ENCODE measurements around the gene IPPK. TPM values are rescaled to one million over a fixed set of nuclear protein-coding genes. Genes with fewer than 3 reads are reported as not detected.

Gene IPPK
- total and polyA plus RNA-seq, 2 of the 4 experiments (the other 2 are of a cell fraction), result 25.1 to 26.8 TPM

- intact Hi-C loops (cut with micrococcal nuclease) (no loop called here), in situ Hi-C loops (cut with MboI; ENCODE audit: low sequenced_read_pairs) (no loop called here), dilution Hi-C loops (cut with HindIII; ENCODE audit: low sequenced_read_pairs, unreplicated experiment) (no loop called here)
- DNase-seq (peak; percentile 47), ATAC-seq (ENCODE audit: low read depth) (no peak)
- H3K4ac ChIP-seq (ENCODE audit: low read depth, low read length), result no peak overlapping the region
- no peak overlapping the region for H3K23ac ChIP-seq (ENCODE audit: low read depth, low read length)
- H3K4me1 ChIP-seq (ENCODE audit: control insufficient read depth, insufficient read depth, low read length), result peaks cover 14% of the 10 kb centered on the region
- H4K91ac ChIP-seq (ENCODE audit: insufficient read depth, low read depth, low read length), result no peak overlapping the region
- no peak overlapping the region for H2AK9ac ChIP-seq (replicated peaks; ENCODE audit: low read depth, low read length, poor library complexity)
- H3K36me3 ChIP-seq (ENCODE audit: control insufficient read depth, insufficient read depth, low read length), result no peaks in the 10 kb centered on the region
- no peak overlapping the region for H3K4me3 ChIP-seq (ENCODE audit: insufficient read depth, low read depth, low read length)
- no peaks in the 10 kb centered on the region; the same call in 1 of the 2 replicates for H3K9me3 ChIP-seq (ENCODE audit: control insufficient read depth, insufficient read depth, low read length)
- WGBS, 2 experiments (ENCODE audit: extremely low coverage in 2 of 2, insufficient read length in 1 of 2), result no CpG with 5 or more reads among the region's 2 CpGs
- H2BK15ac ChIP-seq (ENCODE audit: low read depth, low read length), result no peak overlapping the region
- no peak overlapping the region for H4K8ac ChIP-seq (ENCODE audit: low read depth in 2 of 2, low read length in 2 of 2)
- no peak overlapping the region for H2BK120ac ChIP-seq (ENCODE audit: low read depth, low read length)
- H3K27me3 ChIP-seq (ENCODE audit: control insufficient read depth, insufficient read depth, low read length), result no peaks in the 10 kb centered on the region; the same call in 1 of the 2 replicates
- H3K56ac ChIP-seq (ENCODE audit: extremely low read depth, insufficient read depth, low read length), result no peak overlapping the region
- H3K4me2 ChIP-seq (ENCODE audit: low read depth, low read length), result no peak overlapping the region
- no peak overlapping the region for H3K14ac ChIP-seq (replicated peaks; ENCODE audit: low read depth, low read length)
- H2BK5ac ChIP-seq (ENCODE audit: low read depth, low read length, poor library complexity, severe bottlenecking), result no peak overlapping the region
- no peak overlapping the region for H3K9ac ChIP-seq (ENCODE audit: low read depth, low read length)
- H2AFZ ChIP-seq (replicated peaks; ENCODE audit: low read length, poor library complexity), result no peak overlapping the region
- H2BK20ac ChIP-seq (ENCODE audit: low read depth, low read length), result no peak overlapping the region
- no peaks in the 10 kb centered on the region for H3K79me1 ChIP-seq (ENCODE audit: low read depth in 1 of 2, low read length in 2 of 2)
- H3K9me1 ChIP-seq (ENCODE audit: insufficient read depth, low read length), result peaks cover 5% of the 10 kb centered on the region
- no peak overlapping the region for H2AK5ac ChIP-seq (ENCODE audit: low read depth, low read length)
- CTCF ChIA-PET, result interaction anchor here (0.6 kb wide), 1 partner anchor 36 kb away, joined by 3 read pairs; no protein-coding TSS in a partner anchor
- H4K20me1 ChIP-seq (ENCODE audit: insufficient read depth, low read length), result no peaks in the 10 kb centered on the region; the same call in 1 of the 2 replicates
- no peak overlapping the region for H4K5ac ChIP-seq (ENCODE audit: low read depth, low read length)
- no TSS peak for BruUV-seq (replicated peaks)
- no peak overlapping the region for H3K18ac ChIP-seq (ENCODE audit: low read depth, low read length)
- TF ChIP-seq CTCF (conservative IDR thresholded peaks at IDR 0.05; ENCODE audit: low read depth, low read length) (no peak), RAD21 (IDR thresholded peaks at IDR 0.05; ENCODE audit: low read length) (no peak), BHLHE40 (IDR thresholded peaks at IDR 0.05; ENCODE audit: low read depth, low read length) (no peak), CEBPB (IDR thresholded peaks at IDR 0.05; ENCODE audit: low read depth, low read length) (no peak), NFE2L2 (IDR thresholded peaks at IDR 0.05; ENCODE audit: low read depth, low read length) (no peak), MAFK (IDR thresholded peaks at IDR 0.05; ENCODE audit: low read depth, low read length) (no peak), POLR2A (IDR thresholded peaks at IDR 0.05; ENCODE audit: low read depth, low read length) (no peak), MXI1 (IDR thresholded peaks at IDR 0.05; ENCODE audit: borderline replicate concordance, low read depth, low read length) (no peak), SMC3 (IDR thresholded peaks at IDR 0.05; ENCODE audit: low read depth, low read length) (no peak), USF2 (IDR thresholded peaks at IDR 0.05; ENCODE audit: low read depth, low read length) (no peak), CHD1 (IDR thresholded peaks at IDR 0.05; ENCODE audit: low read depth, low read length) (no peak), MAZ (IDR thresholded peaks at IDR 0.05; ENCODE audit: borderline replicate concordance, low read depth, low read length) (no peak), ELK1 (IDR thresholded peaks at IDR 0.05; ENCODE audit: borderline replicate concordance, low read depth, low read length) (no peak), RFX5 (IDR thresholded peaks at IDR 0.05; ENCODE audit: low read depth, low read length) (no peak), FOS (IDR thresholded peaks at IDR 0.05; ENCODE audit: low read depth, low read length) (no peak), RCOR1 (IDR thresholded peaks at IDR 0.05; ENCODE audit: insufficient replicate concordance, low read length) (no peak)
- H3K27ac ChIP-seq (ENCODE audit: insufficient read depth, low read length), result no peak overlapping the region
- POLR2A ChIA-PET (ENCODE audit: unreplicated experiment), result interaction anchor here (0.6 kb wide), 1 partner anchor 36 kb away, joined by 9 read pairs; no protein-coding TSS in a partner anchor
Measured at GRCh38 chr9:92564982-92565381, 104.9 kb downstream of the IPPK start.
